Measurements from ENCODE around the gene CRYGS. TPM values are rescaled to one million over a fixed set of nuclear protein-coding genes. Genes with fewer than 3 reads are reported as not detected.
A peak's percentile ranks its signal among the peaks of the same experiment; 100 is the strongest.

Gene CRYGS
- total RNA-seq, result 1 to 10 TPM in 5 of 6 experiments, under 1 TPM in 1; 0.86 to 2.6 (median 1.5) TPM
- long read RNA-seq, partial matches to known transcripts, result 0 of 2 reads
- long read RNA-seq, other reads (novel, unspliced or antisense), result 2 of 2 reads

- TF ChIP-seq CTCF (IDR thresholded peaks at IDR 0.05) (no peak), POLR2A (IDR thresholded peaks at IDR 0.05) (no peak)
- Histone ChIP-seq H3K36me3 (peaks cover 0 to 16% (median 7%) of the 10 kb centered on the region in 4 donors), H3K9me3 (no peaks in the 10 kb centered on the region), H3K27ac (no peak within 1 kb of the TSS), H3K27me3 (no peaks in the 10 kb centered on the region), H3K4me1 (no peaks in the 10 kb centered on the region), H3K4me3 (no peak within 1 kb of the TSS)
- ATAC-seq (no peak), DNase-seq (no peak)
- intact Hi-C loops (cut with DNase I), result no loop called here
- WGBS (ENCODE audit: insufficient coverage, low coverage, low lambda C conversion rate, missing lambda C conversion rate), result 58% methylated on average over 2 of the region's 2 CpGs
Observed at GRCh38 chr3:186544281-186544680, at the start of gene CRYGS. TSS of gene CRYGS (minus strand) at chr3:186544380. CDS start at chr3:186544326, 54 bp downstream.

GRCh38 chr3:186593862-186594261 lies 49.7 kb upstream of the CRYGS start:
- ATAC-seq (peak; percentile 20 to 60 (median 54)), DNase-seq (no peak)
- H3K36me3 ChIP-seq, result no peaks in the 10 kb centered on the region
- 21% methylated on average over 3 of the region's 3 CpGs for WGBS (ENCODE audit: insufficient coverage, low coverage, low lambda C conversion rate, missing lambda C conversion rate)
- peak overlapping the region; percentile 62 to 82 (median 79) for H3K27ac ChIP-seq
- no peaks in the 10 kb centered on the region for H3K27me3 ChIP-seq
- no peaks in the 10 kb centered on the region for H3K9me3 ChIP-seq
- TF ChIP-seq POLR2A (IDR thresholded peaks at IDR 0.05) (no peak), CTCF (IDR thresholded peaks at IDR 0.05) (no peak)
- intact Hi-C loops (cut with DNase I), result no loop called here
- peaks cover 3 to 67% (median 27%) of the 10 kb centered on the region in 4 donors for H3K4me1 ChIP-seq
- no peak overlapping the region for H3K4me3 ChIP-seq

- no peak overlapping the region for H3K4me3 ChIP-seq
- intact Hi-C loops (cut with DNase I), result no loop called here
- H3K36me3 ChIP-seq, result no peaks in the 10 kb centered on the region
- H3K27ac ChIP-seq, result no peak overlapping the region
- ATAC-seq, result no peak
- no peaks in the 10 kb centered on the region for H3K27me3 ChIP-seq
- no peaks in the 10 kb centered on the region for H3K9me3 ChIP-seq
- no peak for DNase-seq
- peaks cover 0 to 56% (median 21%) of the 10 kb centered on the region in 4 donors for H3K4me1 ChIP-seq
- TF ChIP-seq CTCF (IDR thresholded peaks at IDR 0.05) (no peak), POLR2A (IDR thresholded peaks at IDR 0.05) (no peak)
- WGBS (ENCODE audit: insufficient coverage, low coverage, low lambda C conversion rate, missing lambda C conversion rate), result 90% methylated on average over 2 of the region's 4 CpGs
Observed at GRCh38 chr3:186592682-186593081, 48.5 kb upstream of the CRYGS start.

- Histone ChIP-seq H3K4me3 (no peak overlapping the region), H3K9me3 (no peaks in the 10 kb centered on the region), H3K36me3 (peaks cover 0 to 5% (median 0%) of the 10 kb centered on the region in 4 donors), H3K27me3 (no peaks in the 10 kb centered on the region), H3K27ac (peak overlapping the region; percentile 1 to 72 (median 31)), H3K4me1 (peaks cover 0 to 45% (median 15%) of the 10 kb centered on the region in 4 donors)
- TF ChIP-seq POLR2A (IDR thresholded peaks at IDR 0.05) (no peak), CTCF (IDR thresholded peaks at IDR 0.05) (no peak)
- ATAC-seq (no peak), DNase-seq (no peak)
- intact Hi-C loops (cut with DNase I), result no loop called here
- 66% methylated on average over 7 of the region's 7 CpGs for WGBS (ENCODE audit: insufficient coverage, low coverage, low lambda C conversion rate, missing lambda C conversion rate)
Observed at GRCh38 chr3:186590580-186591295, 46.6 kb upstream of the CRYGS start.
